Inflammatory macrophage treated with lipopolysaccharide for 1 hour (primary cell): ENCODE results near the gene RNASE8.

Experiments
- DNase-seq, 2 donors: peaks; one replicate each; pipeline ENCODE4 v3.0.0-alpha.2; 2020 to 2022

RNASE8 gene

GRCh38 chr14:21074398-21075272 lies 17.0 kb downstream of the RNASE8 start:
- no peak for DNase-seq

GRCh38 chr14:21075719-21076437 lies 18.3 kb downstream of the RNASE8 start:
- no peak for DNase-seq

GRCh38 chr14:21077672-21078071 lies 20.1 kb downstream of the RNASE8 start:
- no peak for DNase-seq

- DNase-seq = no peak
Measured at GRCh38 chr14:21078287-21078686, 20.7 kb downstream of the RNASE8 start.

GRCh38 chr14:21078726-21079125 lies 21.1 kb downstream of the RNASE8 start:
- DNase-seq = no peak

- DNase-seq = no peak
Measured at GRCh38 chr14:21081521-21082142, 24.0 kb downstream of the RNASE8 start.

- no peak for DNase-seq
Measured at GRCh38 chr14:21083565-21084325, 26.1 kb downstream of the RNASE8 start.

- no peak for DNase-seq
Measured at GRCh38 chr14:21084396-21084795, 26.8 kb downstream of the RNASE8 start.

- DNase-seq = peak; percentile 64 to 66
Measured at GRCh38 chr14:21084998-21085853, 27.6 kb downstream of the RNASE8 start.

- no peak for DNase-seq
Measured at GRCh38 chr14:21086908-21087293, 29.3 kb downstream of the RNASE8 start.

GRCh38 chr14:21087294-21088091 lies 29.9 kb downstream of the RNASE8 start:
- DNase-seq = peak; percentile 62

- DNase-seq = no peak
Measured at GRCh38 chr14:21088687-21089086, 31.1 kb downstream of the RNASE8 start.

- no peak for DNase-seq
Measured at GRCh38 chr14:21089271-21089670, 31.6 kb downstream of the RNASE8 start.

- no peak for DNase-seq
Measured at GRCh38 chr14:21089877-21090193, 32.2 kb downstream of the RNASE8 start.

- peak in 1 of 2 donors; percentile 40 for DNase-seq
Measured at GRCh38 chr14:21090194-21090939, 32.7 kb downstream of the RNASE8 start.

- DNase-seq = no peak
Measured at GRCh38 chr14:21090940-21091663, 33.5 kb downstream of the RNASE8 start.

- no peak for DNase-seq
Measured at GRCh38 chr14:21091821-21092272, 34.2 kb downstream of the RNASE8 start.

GRCh38 chr14:21092273-21093011 lies 34.8 kb downstream of the RNASE8 start:
- DNase-seq = peak; percentile 39 to 91

- DNase-seq = no peak
Measured at GRCh38 chr14:21093018-21093417, 35.4 kb downstream of the RNASE8 start.
